ENCODE measurements around the gene DNAAF8. TPM values are rescaled to one million over a fixed set of nuclear protein-coding genes. Genes with fewer than 3 reads are reported as not detected.

The DNAAF8 gene
- total and polyA plus RNA-seq, 7 donors: 0.14 to 1.2 (median 0.60) TPM

DNA sequence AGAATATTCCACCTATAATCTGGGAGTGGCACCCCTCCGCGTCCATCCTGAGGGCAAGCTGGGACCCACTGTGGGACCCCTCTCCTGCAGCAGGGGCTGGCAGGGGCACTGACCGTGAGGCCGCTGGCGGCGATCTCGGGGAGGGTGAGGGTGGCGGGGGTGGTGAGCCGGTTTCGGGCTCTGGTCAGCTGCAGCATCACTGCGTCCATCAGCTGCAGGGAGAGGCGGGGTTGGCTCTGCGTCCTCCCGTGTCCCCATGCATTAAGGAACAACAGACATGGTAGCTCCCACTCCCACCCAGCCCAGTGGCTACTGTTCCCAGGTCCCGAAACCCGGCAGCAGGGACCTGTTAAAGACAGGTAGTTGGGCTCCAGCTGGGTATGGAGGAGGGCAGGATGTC lies 64.1 kb downstream of the DNAAF8 start:
- WGBS, 2 donors: 93% methylated on average over 16 of the region's 16 CpGs

More for the DNA sequence above, 64.1 kb downstream of the DNAAF8 start:
- H3K36me3 ChIP-seq: peaks cover 0 to 33% (median 13%) of the 10 kb centered on the region in 4 donors
- no peak overlapping the region for H3K4me3 ChIP-seq
- H3K27me3 ChIP-seq: no peaks in the 10 kb centered on the region
- intact Hi-C loops (cut with DNase I): no loop called here
- TF ChIP-seq CTCF (IDR thresholded peaks at IDR 0.05) (no peak), POLR2A (IDR thresholded peaks at IDR 0.05) (no peak), EP300 (IDR thresholded peaks at IDR 0.05) (no peak), POLR2AphosphoS5 (IDR thresholded peaks at IDR 0.05) (no peak)
- peaks cover 0 to 21% (median 20%) of the 10 kb centered on the region in 4 donors for H3K4me1 ChIP-seq
- H3K27ac ChIP-seq: no peak overlapping the region
- no peak for DNase-seq
- no peaks in the 10 kb centered on the region for H3K9me3 ChIP-seq

Small RNAs within 50 kb of the gene (small RNA-seq; reads per million reads assigned to genes)
- 0 reads per million in 3 donors for gene RF00017

Other genes starting within 250 kb of the DNAAF8 start
- 10 to 100 TPM; 12.8 to 22.4 (median 18.6) TPM for gene CDIP1, start 195.8 kb upstream of the DNAAF8 start, total RNA-seq
- gene CDIP1, start 195.8 kb upstream of the DNAAF8 start, polyA plus RNA-seq: 10 to 100 TPM; 10.8 to 16.2 (median 16.1) TPM
- under 1 TPM in 2 of 4 donors, not detected in 2; under 0.01 to 0.16 TPM for gene C16orf96, start 178.2 kb upstream of the DNAAF8 start, total RNA-seq
- under 1 TPM in 1 of 3 donors, not detected in 2; 0.09 TPM for gene C16orf96, start 178.2 kb upstream of the DNAAF8 start, polyA plus RNA-seq
- 10 to 100 TPM in 3 of 4 donors, 1 to 10 TPM in 1; 7.6 to 20.2 (median 14.1) TPM for gene UBALD1, start 119.6 kb upstream of the DNAAF8 start, total RNA-seq
- gene UBALD1, start 119.6 kb upstream of the DNAAF8 start, polyA plus RNA-seq: 10 to 100 TPM; 10.4 to 22.9 (median 12.6) TPM
- 10 to 100 TPM; 18.4 to 37.9 (median 31.0) TPM for gene MGRN1, start 109.7 kb upstream of the DNAAF8 start, total RNA-seq
- 10 to 100 TPM; 16.8 to 34.5 (median 23.4) TPM for gene MGRN1, start 109.7 kb upstream of the DNAAF8 start, polyA plus RNA-seq
- gene NUDT16L1, start 41.0 kb upstream of the DNAAF8 start, total RNA-seq: 10 to 100 TPM; 16.6 to 21.8 (median 18.6) TPM
- gene NUDT16L1, start 41.0 kb upstream of the DNAAF8 start, polyA plus RNA-seq: 10 to 100 TPM; 53.7 to 75.1 (median 61.9) TPM
- 10 to 100 TPM; 20.3 to 30.7 (median 23.8) TPM for gene ANKS3, start 266 bp upstream of the DNAAF8 start, total RNA-seq
- 10 to 100 TPM in 1 of 3 donors, 1 to 10 TPM in 2; 3.9 to 20.8 (median 9.6) TPM for gene ANKS3, start 266 bp upstream of the DNAAF8 start, polyA plus RNA-seq
- gene ZNF500, start 32.6 kb downstream of the DNAAF8 start, total RNA-seq: 10 to 100 TPM; 10.2 to 14.4 (median 12.8) TPM
- gene ZNF500, start 32.6 kb downstream of the DNAAF8 start, polyA plus RNA-seq: 10 to 100 TPM in 1 of 3 donors, 1 to 10 TPM in 2; 4.2 to 11.7 (median 5.1) TPM
- gene SEPTIN12, start 53.8 kb downstream of the DNAAF8 start, total RNA-seq: not detected
- 1 to 10 TPM in 1 of 3 donors, not detected in 2; 2.5 TPM for gene SEPTIN12, start 53.8 kb downstream of the DNAAF8 start, polyA plus RNA-seq
- gene SMIM22, start 60.8 kb downstream of the DNAAF8 start, total RNA-seq: not detected
- gene SMIM22, start 60.8 kb downstream of the DNAAF8 start, polyA plus RNA-seq: 1,000 to 10,000 TPM in 2 of 3 donors, 100 to 1,000 TPM in 1; 848 to 2,006 (median 1,963) TPM
- 10 to 100 TPM; 47.9 to 72.8 (median 58.3) TPM for gene ROGDI, start 68.1 kb downstream of the DNAAF8 start, total RNA-seq
- 10 to 100 TPM; 23.4 to 46.7 (median 25.2) TPM for gene ROGDI, start 68.1 kb downstream of the DNAAF8 start, polyA plus RNA-seq
- gene GLYR1, start 112.8 kb downstream of the DNAAF8 start, total RNA-seq: 10 to 100 TPM; 56.7 to 67.3 (median 59.9) TPM
- 10 to 100 TPM; 48.0 to 70.5 (median 70.3) TPM for gene GLYR1, start 112.8 kb downstream of the DNAAF8 start, polyA plus RNA-seq
- 10 to 100 TPM; 16.4 to 27.7 (median 17.8) TPM for gene UBN1, start 112.9 kb downstream of the DNAAF8 start, total RNA-seq
- 10 to 100 TPM in 2 of 3 donors, 1 to 10 TPM in 1; 8.4 to 24.1 (median 17.8) TPM for gene UBN1, start 112.9 kb downstream of the DNAAF8 start, polyA plus RNA-seq
- 10 to 100 TPM; 10.3 to 42.9 (median 37.0) TPM for gene PPL, start 202.6 kb downstream of the DNAAF8 start, total RNA-seq
- 10 to 100 TPM in 1 of 3 donors, 1 to 10 TPM in 2; 4.6 to 27.0 (median 8.3) TPM for gene PPL, start 202.6 kb downstream of the DNAAF8 start, polyA plus RNA-seq
- 1 to 10 TPM in 1 of 4 donors, under 1 TPM in 3; 0.28 to 2.5 (median 0.65) TPM for gene SEC14L5, start 223.8 kb downstream of the DNAAF8 start, total RNA-seq
- under 1 TPM; under 0.01 to 0.46 (median 0.35) TPM for gene SEC14L5, start 223.8 kb downstream of the DNAAF8 start, polyA plus RNA-seq